ENCODE data around the gene RAP1GAP2.

DNA sequence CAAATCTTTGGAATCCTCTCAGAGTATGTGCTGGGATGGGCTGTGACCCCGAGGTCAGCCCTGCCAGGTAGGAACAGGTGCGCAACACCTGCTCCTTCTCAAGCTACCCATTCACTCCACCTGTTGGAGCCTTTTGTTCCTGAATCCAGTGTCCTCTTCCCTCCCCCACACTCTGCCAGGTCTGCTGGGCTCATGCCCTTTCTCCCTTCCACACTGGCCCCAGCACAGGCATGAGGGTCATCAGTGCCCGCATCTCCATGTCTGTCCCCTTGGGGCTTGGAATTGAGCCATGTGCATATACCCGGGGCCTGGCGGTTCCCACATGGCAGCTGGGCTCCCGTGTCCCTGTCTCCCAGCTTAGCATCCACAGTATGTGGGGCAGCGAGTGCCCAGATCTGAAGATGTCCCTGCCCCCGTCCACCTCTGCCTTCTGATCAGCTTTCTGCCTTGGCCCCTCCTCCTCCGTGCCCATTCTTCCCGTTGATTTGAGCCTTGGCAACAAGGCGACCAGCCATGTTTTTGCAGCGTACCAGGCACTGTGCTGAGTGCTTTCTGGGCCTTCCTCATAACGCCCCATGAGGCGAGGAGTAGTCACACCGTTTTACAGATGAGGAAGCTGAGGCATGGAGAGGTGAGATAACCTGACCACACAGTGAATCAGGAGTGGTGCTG lies 102.2 kb downstream of the RAP1GAP2 start:
- TF ChIP-seq NFYB (CRISPR knock-in tag; conservative IDR thresholded peaks at IDR 0.05; ENCODE audit: low read depth) (no peak), ZNF263 (CRISPR knock-in tag; IDR thresholded peaks at IDR 0.05; ENCODE audit: low read depth) (no peak), ATF2 (CRISPR knock-in tag; IDR thresholded peaks at IDR 0.05; ENCODE audit: borderline replicate concordance, low read depth) (no peak)
- TF ChIP-seq, protein P1, sequence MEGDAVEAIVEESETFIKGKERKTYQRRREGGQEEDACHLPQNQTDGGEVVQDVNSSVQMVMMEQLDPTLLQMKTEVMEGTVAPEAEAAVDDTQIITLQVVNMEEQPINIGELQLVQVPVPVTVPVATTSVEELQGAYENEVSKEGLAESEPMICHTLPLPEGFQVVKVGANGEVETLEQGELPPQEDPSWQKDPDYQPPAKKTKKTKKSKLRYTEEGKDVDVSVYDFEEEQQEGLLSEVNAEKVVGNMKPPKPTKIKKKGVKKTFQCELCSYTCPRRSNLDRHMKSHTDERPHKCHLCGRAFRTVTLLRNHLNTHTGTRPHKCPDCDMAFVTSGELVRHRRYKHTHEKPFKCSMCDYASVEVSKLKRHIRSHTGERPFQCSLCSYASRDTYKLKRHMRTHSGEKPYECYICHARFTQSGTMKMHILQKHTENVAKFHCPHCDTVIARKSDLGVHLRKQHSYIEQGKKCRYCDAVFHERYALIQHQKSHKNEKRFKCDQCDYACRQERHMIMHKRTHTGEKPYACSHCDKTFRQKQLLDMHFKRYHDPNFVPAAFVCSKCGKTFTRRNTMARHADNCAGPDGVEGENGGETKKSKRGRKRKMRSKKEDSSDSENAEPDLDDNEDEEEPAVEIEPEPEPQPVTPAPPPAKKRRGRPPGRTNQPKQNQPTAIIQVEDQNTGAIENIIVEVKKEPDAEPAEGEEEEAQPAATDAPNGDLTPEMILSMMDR (IDR thresholded peaks at IDR 0.05), result no peak
- TF ChIP-seq, protein P2, sequence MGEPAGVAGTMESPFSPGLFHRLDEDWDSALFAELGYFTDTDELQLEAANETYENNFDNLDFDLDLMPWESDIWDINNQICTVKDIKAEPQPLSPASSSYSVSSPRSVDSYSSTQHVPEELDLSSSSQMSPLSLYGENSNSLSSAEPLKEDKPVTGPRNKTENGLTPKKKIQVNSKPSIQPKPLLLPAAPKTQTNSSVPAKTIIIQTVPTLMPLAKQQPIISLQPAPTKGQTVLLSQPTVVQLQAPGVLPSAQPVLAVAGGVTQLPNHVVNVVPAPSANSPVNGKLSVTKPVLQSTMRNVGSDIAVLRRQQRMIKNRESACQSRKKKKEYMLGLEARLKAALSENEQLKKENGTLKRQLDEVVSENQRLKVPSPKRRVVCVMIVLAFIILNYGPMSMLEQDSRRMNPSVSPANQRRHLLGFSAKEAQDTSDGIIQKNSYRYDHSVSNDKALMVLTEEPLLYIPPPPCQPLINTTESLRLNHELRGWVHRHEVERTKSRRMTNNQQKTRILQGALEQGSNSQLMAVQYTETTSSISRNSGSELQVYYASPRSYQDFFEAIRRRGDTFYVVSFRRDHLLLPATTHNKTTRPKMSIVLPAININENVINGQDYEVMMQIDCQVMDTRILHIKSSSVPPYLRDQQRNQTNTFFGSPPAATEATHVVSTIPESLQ (CRISPR knock-in tag; IDR thresholded peaks at IDR 0.05), result no peak
